HUES6 (cell line): ENCODE data around the gene GPR83.
"Not testable (repeated sequence)": the region's sequence is repeated elsewhere in the genome, so short reads cannot be mapped to it uniquely, and the experiment has no call there.

Experiments
- H3K27ac ChIP-seq: 2 replicates; pipeline ENCODE4 v1.7.0; 2013; ENCODE audit warnings: low read depth, mild to moderate bottlenecking, low read length, inconsistent platforms
- H3K27me3 ChIP-seq: 2 replicates; pipeline ENCODE4 v1.6.1; 2013; ENCODE audit warnings: low read length; ENCODE audit not compliant: control insufficient read depth, insufficient read depth
- H3K36me3 ChIP-seq: 2 replicates; pipeline ENCODE4 v1.6.1; 2013; ENCODE audit warnings: low read length; ENCODE audit not compliant: control insufficient read depth, insufficient read depth
- H3K4me1 ChIP-seq: 2 replicates; pipeline ENCODE4 v1.6.1; 2013; ENCODE audit warnings: low read length; ENCODE audit not compliant: control insufficient read depth, insufficient read depth
- H3K4me3 ChIP-seq: 2 replicates; pipeline ENCODE4 v1.5.1; 2013; ENCODE audit warnings: low read depth, low read length
- H3K9ac ChIP-seq: one replicate; pipeline ENCODE4 v1.6.1; 2013; ENCODE audit warnings: mild to moderate bottlenecking, low read length
- H3K9me3 ChIP-seq: 2 replicates; pipeline ENCODE4 v1.6.1; 2013; ENCODE audit warnings: low read depth, low read length; ENCODE audit not compliant: control insufficient read depth, insufficient read depth

GPR83 gene

GRCh38 chr11:94417386-94417987 lies 16.3 kb upstream of the GPR83 start:
- Histone ChIP-seq H3K27me3 (no peaks in the 10 kb centered on the region), H3K4me3 (no peak overlapping the region), H3K9ac (no peak overlapping the region), H3K36me3 (peaks cover 15% of the 10 kb centered on the region), H3K9me3 (no peaks in the 10 kb centered on the region), H3K27ac (no peak overlapping the region), H3K4me1 (no peaks in the 10 kb centered on the region)

GRCh38 chr11:94405062-94405833 lies 4.0 kb upstream of the GPR83 start:
- Histone ChIP-seq H3K4me1 (peaks cover 14% of the 10 kb centered on the region; the same call in 1 of the 2 replicates), H3K27me3 (peaks cover 23% of the 10 kb centered on the region), H3K9ac (no peak overlapping the region), H3K4me3 (no peak overlapping the region), H3K27ac (no peak overlapping the region), H3K36me3 (no peaks in the 10 kb centered on the region), H3K9me3 (no peaks in the 10 kb centered on the region)

- Histone ChIP-seq H3K9ac (no peak overlapping the region), H3K4me3 (no peak overlapping the region), H3K36me3 (no peaks in the 10 kb centered on the region), H3K27me3 (peaks cover 46% of the 10 kb centered on the region), H3K4me1 (peaks cover 14% of the 10 kb centered on the region; the same call in 1 of the 2 replicates), H3K9me3 (no peaks in the 10 kb centered on the region), H3K27ac (no peak overlapping the region)
These were observed 1.1 kb upstream of the GPR83 start for GRCh38 chr11:94402355-94402754.

- H3K9me3 ChIP-seq, result no peaks in the 10 kb centered on the region
- H3K4me3 ChIP-seq, result peak overlapping the region; percentile 71
These were observed 600 bp upstream of the GPR83 start for GRCh38 chr11:94401773-94402265.

GRCh38 chr11:94400457-94400838 lies 771 bp downstream of the GPR83 start:
- H3K4me1 ChIP-seq, result peaks cover 14% of the 10 kb centered on the region; the same call in 1 of the 2 replicates
- H3K27me3 ChIP-seq, result peaks cover 46% of the 10 kb centered on the region
- no peak overlapping the region for H3K27ac ChIP-seq
- no peaks in the 10 kb centered on the region for H3K36me3 ChIP-seq
- peak overlapping the region; percentile 64 for H3K9ac ChIP-seq
- no peaks in the 10 kb centered on the region for H3K9me3 ChIP-seq
- peak overlapping the region; percentile 71 for H3K4me3 ChIP-seq

More at GRCh38 chr11:94401773-94402265, 600 bp upstream of the GPR83 start:
- peaks cover 46% of the 10 kb centered on the region for H3K27me3 ChIP-seq
- H3K9ac ChIP-seq, result peak overlapping the region; percentile 70
- no peak overlapping the region for H3K27ac ChIP-seq
- peaks cover 14% of the 10 kb centered on the region; the same call in 1 of the 2 replicates for H3K4me1 ChIP-seq
- no peaks in the 10 kb centered on the region for H3K36me3 ChIP-seq

GRCh38 chr11:94400050-94400449 lies 1.2 kb downstream of the GPR83 start:
- peaks cover 14% of the 10 kb centered on the region; the same call in 1 of the 2 replicates for H3K4me1 ChIP-seq
- H3K4me3 ChIP-seq, result peak overlapping the region; percentile 71; the same call in 1 of the 2 replicates
- H3K36me3 ChIP-seq, result no peaks in the 10 kb centered on the region
- peak overlapping the region; percentile 64 for H3K9ac ChIP-seq
- H3K27ac ChIP-seq, result no peak overlapping the region
- no peaks in the 10 kb centered on the region for H3K9me3 ChIP-seq
- H3K27me3 ChIP-seq, result peaks cover 46% of the 10 kb centered on the region

GRCh38 chr11:94398101-94398500 lies 3.1 kb downstream of the GPR83 start:
- no peak overlapping the region for H3K4me3 ChIP-seq
- peaks cover 14% of the 10 kb centered on the region; the same call in 1 of the 2 replicates for H3K4me1 ChIP-seq
- no peak overlapping the region for H3K27ac ChIP-seq
- no peaks in the 10 kb centered on the region; the same call in 1 of the 2 replicates for H3K36me3 ChIP-seq
- H3K9me3 ChIP-seq, result no peaks in the 10 kb centered on the region
- H3K9ac ChIP-seq, result no peak overlapping the region
- peaks cover 46% of the 10 kb centered on the region for H3K27me3 ChIP-seq

GRCh38 chr11:94396282-94396681 lies 4.9 kb downstream of the GPR83 start:
- Histone ChIP-seq H3K27me3 (peaks cover 33% of the 10 kb centered on the region), H3K4me1 (peaks cover 5% of the 10 kb centered on the region; the same call in 1 of the 2 replicates), H3K36me3 (no peaks in the 10 kb centered on the region; the same call in 1 of the 2 replicates), H3K9ac (no peak overlapping the region), H3K27ac (no peak overlapping the region), H3K4me3 (no peak overlapping the region), H3K9me3 (no peaks in the 10 kb centered on the region)

- not testable (repeated sequence) for H3K36me3 ChIP-seq, H3K4me3 ChIP-seq, H3K27me3 ChIP-seq, H3K9me3 ChIP-seq, H3K27ac ChIP-seq, H3K9ac ChIP-seq, H3K4me1 ChIP-seq
These were observed 9.3 kb downstream of the GPR83 start for GRCh38 chr11:94391937-94392336.

- H3K27ac ChIP-seq, result no peak overlapping the region
- H3K27me3 ChIP-seq, result no peaks in the 10 kb centered on the region
- H3K4me1 ChIP-seq, result no peaks in the 10 kb centered on the region
- H3K9ac ChIP-seq, result no peak overlapping the region
- H3K9me3 ChIP-seq, result no peaks in the 10 kb centered on the region
- no peak overlapping the region for H3K4me3 ChIP-seq
- no peaks in the 10 kb centered on the region for H3K36me3 ChIP-seq
These were observed 21.6 kb downstream of the GPR83 start for GRCh38 chr11:94379613-94380012.

- H3K36me3 ChIP-seq, result no peaks in the 10 kb centered on the region
- no peak overlapping the region for H3K4me3 ChIP-seq
- no peaks in the 10 kb centered on the region for H3K9me3 ChIP-seq
- no peak overlapping the region for H3K9ac ChIP-seq
- no peak overlapping the region for H3K27ac ChIP-seq
- H3K27me3 ChIP-seq, result no peaks in the 10 kb centered on the region
- no peaks in the 10 kb centered on the region for H3K4me1 ChIP-seq
These were observed 24.4 kb downstream of the GPR83 start for GRCh38 chr11:94376841-94377240.
